GM18498 (cell line): Measurements from ENCODE around the gene OXTR.

Experiments
- ATAC-seq: cut with Tn5 transposase; IDR thresholded peaks from one replicate; pipeline ENCODE4 v1.9.1; 2021; ENCODE audit warnings: mild to moderate bottlenecking, moderate library complexity; ENCODE audit not compliant: unreplicated experiment

OXTR gene

GRCh38 chr3:8713901-8714759 is 55.3 kb downstream of the OXTR start:
- no peak for ATAC-seq

DNA sequence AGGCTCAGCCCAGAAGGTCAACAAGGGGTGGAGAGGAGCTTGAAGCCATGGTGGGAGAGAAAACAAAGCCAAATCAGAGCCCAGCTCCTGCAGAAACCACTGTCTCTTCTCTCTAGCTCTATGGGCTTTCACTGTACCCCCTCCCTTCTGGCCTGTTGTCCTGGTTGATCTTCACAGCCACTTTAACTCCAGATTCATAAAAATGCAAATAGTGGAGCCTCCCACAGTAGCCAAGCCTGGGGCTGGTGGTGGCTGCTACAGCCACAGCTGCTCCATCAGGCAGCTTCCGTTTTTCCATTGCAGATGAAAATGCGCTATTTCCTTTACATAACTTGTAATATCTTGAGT is 56.5 kb downstream of the OXTR start:
- ATAC-seq: no peak

DNA sequence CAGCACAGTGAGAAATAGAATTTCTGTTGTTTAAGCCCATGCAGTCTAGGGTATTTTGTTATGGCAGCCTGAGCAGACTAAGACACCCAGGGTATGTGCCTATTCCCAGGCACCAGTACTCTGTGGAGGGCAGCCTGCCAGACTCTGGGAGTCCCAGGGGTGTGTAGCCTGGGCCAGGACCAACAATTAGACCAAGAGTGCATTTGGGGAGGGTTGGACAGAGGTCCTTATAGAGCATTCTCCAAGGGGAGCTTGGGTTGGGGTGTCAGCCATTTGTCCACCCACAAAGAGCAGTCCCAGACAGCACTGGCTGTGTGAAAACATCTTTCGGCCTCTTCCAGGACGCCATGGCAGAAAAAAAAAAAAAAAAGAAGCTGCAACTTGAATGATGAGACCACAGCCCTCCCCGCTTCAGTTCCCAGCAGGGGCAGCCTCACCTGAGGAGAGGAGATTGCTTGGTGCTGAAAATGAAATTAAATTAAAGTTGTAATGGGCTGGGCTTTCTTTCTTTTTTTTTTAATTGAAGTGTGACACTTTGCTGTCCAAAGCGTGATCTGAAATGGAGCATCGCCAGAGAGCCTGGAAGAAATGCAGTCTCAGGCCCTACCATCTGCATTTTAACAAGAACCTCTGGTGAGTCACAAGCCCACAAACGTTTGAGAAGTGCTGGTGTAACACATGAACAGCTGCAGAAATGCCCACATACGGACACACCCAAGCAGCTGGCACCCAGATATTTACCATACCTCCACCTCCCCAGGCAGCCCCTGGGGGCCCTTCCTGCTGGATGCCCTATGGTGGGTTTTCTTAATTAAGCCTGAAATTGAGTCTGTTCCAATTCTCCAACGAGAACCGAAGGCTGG is 57.1 kb downstream of the OXTR start:
- no peak for ATAC-seq

DNA sequence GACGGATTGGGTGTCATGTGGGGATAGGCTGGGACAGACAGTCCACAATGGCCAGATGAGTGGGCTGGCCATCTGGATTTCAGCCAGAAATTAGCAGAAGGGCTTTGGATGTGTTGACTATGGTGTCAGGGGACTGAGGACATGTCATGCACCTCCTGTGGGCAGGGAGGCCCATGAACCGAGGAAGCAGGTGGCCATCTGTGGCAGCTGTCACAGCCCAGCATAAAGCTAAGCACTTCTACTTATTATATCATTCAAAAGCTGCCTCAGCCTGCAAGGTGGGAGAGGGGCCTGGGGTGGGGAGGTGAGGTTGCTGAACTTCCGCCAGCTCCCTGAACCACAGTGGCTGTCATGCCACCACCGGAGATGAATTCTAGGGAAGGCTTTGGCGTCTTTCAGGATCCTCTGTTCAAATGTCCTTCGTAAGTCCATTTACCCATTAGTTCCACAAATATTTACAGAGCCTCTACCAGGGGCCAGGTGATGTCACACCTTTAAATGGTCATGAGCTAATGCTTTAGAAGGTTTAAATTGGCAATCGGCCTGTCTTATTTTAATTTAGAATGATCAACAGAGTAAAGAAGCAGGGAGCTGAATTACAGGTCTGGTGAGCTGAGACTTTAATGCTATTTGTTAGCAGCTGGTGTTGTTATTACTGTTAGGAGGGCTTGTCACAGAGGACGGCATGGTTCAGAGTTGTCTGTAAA is 59.5 kb downstream of the OXTR start:
- no peak for ATAC-seq

GRCh38 chr3:8709287-8709686 is 60.1 kb downstream of the OXTR start:
- no peak for ATAC-seq

- ATAC-seq: no peak
Observed at GRCh38 chr3:8705575-8705974, 63.8 kb downstream of the OXTR start.

GRCh38 chr3:8702560-8702959 is 66.9 kb downstream of the OXTR start:
- ATAC-seq: no peak
